Renal pelvis (tissue), 4 donors: ENCODE measurements around the gene SPTBN2. TPM values are rescaled to one million over a fixed set of nuclear protein-coding genes. Genes with fewer than 3 reads are reported as not detected.

ENCODE experiments used
- DNase-seq: peaks from one replicate; pipeline ENCODE4 v3.0.0-alpha.2; 2013
- polyA plus RNA-seq, 3 donors: library from polyadenylated mRNA; unstranded; fragments of 120-200 nt; gene quantifications; one replicate each; pipeline ENCODE4 v1.2.1, GENCODE V29; 2013; ENCODE audit not compliant: insufficient read length in 3 of 3

SPTBN2 gene
- polyA plus RNA-seq, 3 donors = 52.7 to 71.6 (median 56.2) TPM

- no peak for DNase-seq
These were observed 41.9 kb downstream of the SPTBN2 start for GRCh38 chr11:66686801-66687750.

- DNase-seq = no peak
These were observed 42.8 kb downstream of the SPTBN2 start for GRCh38 chr11:66686100-66686785.

GRCh38 chr11:66685276-66686099 is 43.5 kb downstream of the SPTBN2 start:
- DNase-seq = no peak

GRCh38 chr11:66684635-66685034 is 44.4 kb downstream of the SPTBN2 start:
- no peak for DNase-seq

GRCh38 chr11:66683877-66684276 is 45.1 kb downstream of the SPTBN2 start:
- no peak for DNase-seq

- no peak for DNase-seq
These were observed 47.9 kb downstream of the SPTBN2 start for GRCh38 chr11:66680966-66681645.

GRCh38 chr11:66677599-66678375 is 51.2 kb downstream of the SPTBN2 start, which contains the start of gene RBM4B:
Gene RBM4B, minus strand, starts transcription at chr11:66677887. Its CDS starts 808 bp downstream, at chr11:66677079.
- peak; percentile 97 for DNase-seq

- peak; percentile 15 for DNase-seq
These were observed 52.0 kb downstream of the SPTBN2 start for GRCh38 chr11:66676931-66677598.

- DNase-seq = no peak
These were observed 52.6 kb downstream of the SPTBN2 start for GRCh38 chr11:66676282-66676919.

GRCh38 chr11:66674964-66675602 is 53.9 kb downstream of the SPTBN2 start:
- no peak for DNase-seq

GRCh38 chr11:66670816-66671215 is 58.2 kb downstream of the SPTBN2 start:
- DNase-seq = no peak

- no peak for DNase-seq
These were observed 63.6 kb downstream of the SPTBN2 start for GRCh38 chr11:66665369-66665768.

- no peak for DNase-seq
These were observed 65.2 kb downstream of the SPTBN2 start for GRCh38 chr11:66663741-66664296.

- no peak for DNase-seq
These were observed 69.3 kb downstream of the SPTBN2 start for GRCh38 chr11:66659763-66660162.

GRCh38 chr11:66653123-66653522 is 75.9 kb downstream of the SPTBN2 start:
- DNase-seq = no peak

GRCh38 chr11:66652651-66653050 is 76.4 kb downstream of the SPTBN2 start:
- DNase-seq = no peak

GRCh38 chr11:66651016-66651415 is 78.0 kb downstream of the SPTBN2 start:
- no peak for DNase-seq

- DNase-seq = no peak
These were observed 79.1 kb downstream of the SPTBN2 start for GRCh38 chr11:66649903-66650302.

GRCh38 chr11:66646828-66647227 is 82.2 kb downstream of the SPTBN2 start:
- DNase-seq = no peak
